Erythroblast (primary cell): ENCODE results near the gene DUOXA2.
"Not testable (repeated sequence)": the region's sequence is repeated elsewhere in the genome, so short reads cannot be mapped to it uniquely, and the experiment has no call there.

ENCODE experiments used
- GATA1 ChIP-seq: IDR thresholded peaks from 2 replicates; pipeline ENCODE4 v1.6.1; 2011; ENCODE audit warnings: low read depth, mild to moderate bottlenecking, control low read depth, low read length, moderate library complexity
- POLR2A ChIP-seq: IDR thresholded peaks from 2 replicates; pipeline ENCODE4 v1.6.1; 2011; ENCODE audit warnings: mild to moderate bottlenecking, low read length

DNA sequence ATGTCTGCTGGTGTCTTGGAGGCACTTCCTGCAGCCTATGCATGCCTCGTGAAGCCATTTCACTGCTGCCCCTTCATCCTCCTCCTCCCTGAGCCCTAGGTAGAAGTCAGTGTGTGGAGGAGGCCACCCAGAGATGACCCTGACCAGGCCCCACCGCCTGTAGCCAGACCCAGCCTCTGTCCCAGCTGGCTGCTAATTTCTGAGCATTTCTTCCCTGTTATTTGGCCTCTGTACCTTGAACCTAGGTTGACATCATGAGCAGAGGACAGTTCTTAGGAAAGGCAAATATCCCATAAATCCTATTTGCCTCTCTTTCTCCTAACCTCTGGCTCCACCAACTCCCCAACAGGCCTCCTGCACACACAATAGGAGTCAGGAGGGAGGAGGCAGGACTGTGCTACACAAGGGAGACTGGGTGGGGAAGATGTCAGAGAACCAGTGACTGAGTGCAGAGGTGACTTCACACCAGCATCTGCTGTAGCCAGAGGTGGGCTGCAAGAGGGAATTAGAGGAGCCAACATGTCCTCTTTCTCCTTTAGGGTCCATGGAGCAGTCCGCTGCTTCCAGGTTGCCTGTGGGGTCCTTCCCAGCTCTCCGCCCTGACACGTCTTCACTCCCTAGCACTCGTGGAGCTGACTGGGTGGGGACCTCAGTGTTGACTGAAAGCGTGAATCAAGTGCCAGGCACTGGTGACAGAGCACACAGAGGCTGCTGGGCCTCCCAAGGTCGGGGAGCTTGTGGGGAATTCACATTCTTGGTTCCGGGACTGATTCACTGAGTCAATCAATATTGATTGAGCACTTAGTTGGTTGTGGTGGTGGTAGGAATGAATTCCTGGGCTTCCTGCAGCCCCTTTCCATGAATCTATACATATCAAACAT lies 38.4 kb upstream of the DUOXA2 start:
- not testable (repeated sequence) for TF ChIP-seq POLR2A, GATA1
